Kidney epithelial cell (primary cell): ENCODE data around the gene TIPRL. TPM values are rescaled to one million over a fixed set of nuclear protein-coding genes. Genes with fewer than 3 reads are reported as not detected.

Source experiments
- DNase-seq: peaks from one replicate; pipeline ENCODE4 v3.0.0-alpha.2; 2010; ENCODE audit warnings: low read depth
- H3K27me3 ChIP-seq: 2 replicates; pipeline ENCODE4 v1.6.0; 2011; ENCODE audit warnings: low read length; ENCODE audit not compliant: control insufficient read depth, insufficient read depth
- H3K36me3 ChIP-seq: 2 replicates; pipeline ENCODE4 v1.5.1; 2011; ENCODE audit warnings: low read length; ENCODE audit not compliant: control insufficient read depth, insufficient read depth
- H3K4me3 ChIP-seq: 2 replicates; pipeline ENCODE4 v1.5.1; 2011; ENCODE audit warnings: low read depth, mild to moderate bottlenecking, control low read depth, low read length
- total RNA-seq: library from RNA; depleted of rRNA; stranded (reverse); fragments of >200 nt; gene quantifications from 2 replicates; pipeline ENCODE4 v1.2.3, GENCODE V29; 2015
- TF ChIP-seq, protein P1 (sequence below): IDR thresholded peaks from 2 replicates; pipeline ENCODE4 v1.5.1; 2011; ENCODE audit warnings: mild to moderate bottlenecking, moderate library complexity, low read length, control low read depth, inconsistent platforms; ENCODE audit not compliant: insufficient read depth, poor library complexity, severe bottlenecking

The TIPRL gene
- total RNA-seq, 1 donor from 2014 or later: 49.0 TPM

- TF ChIP-seq, protein P1, sequence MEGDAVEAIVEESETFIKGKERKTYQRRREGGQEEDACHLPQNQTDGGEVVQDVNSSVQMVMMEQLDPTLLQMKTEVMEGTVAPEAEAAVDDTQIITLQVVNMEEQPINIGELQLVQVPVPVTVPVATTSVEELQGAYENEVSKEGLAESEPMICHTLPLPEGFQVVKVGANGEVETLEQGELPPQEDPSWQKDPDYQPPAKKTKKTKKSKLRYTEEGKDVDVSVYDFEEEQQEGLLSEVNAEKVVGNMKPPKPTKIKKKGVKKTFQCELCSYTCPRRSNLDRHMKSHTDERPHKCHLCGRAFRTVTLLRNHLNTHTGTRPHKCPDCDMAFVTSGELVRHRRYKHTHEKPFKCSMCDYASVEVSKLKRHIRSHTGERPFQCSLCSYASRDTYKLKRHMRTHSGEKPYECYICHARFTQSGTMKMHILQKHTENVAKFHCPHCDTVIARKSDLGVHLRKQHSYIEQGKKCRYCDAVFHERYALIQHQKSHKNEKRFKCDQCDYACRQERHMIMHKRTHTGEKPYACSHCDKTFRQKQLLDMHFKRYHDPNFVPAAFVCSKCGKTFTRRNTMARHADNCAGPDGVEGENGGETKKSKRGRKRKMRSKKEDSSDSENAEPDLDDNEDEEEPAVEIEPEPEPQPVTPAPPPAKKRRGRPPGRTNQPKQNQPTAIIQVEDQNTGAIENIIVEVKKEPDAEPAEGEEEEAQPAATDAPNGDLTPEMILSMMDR: no peak
- Histone ChIP-seq H3K36me3 (no peaks in the 10 kb centered on the region), H3K27me3 (no peaks in the 10 kb centered on the region), H3K4me3 (no peak overlapping the region)
- DNase-seq: no peak
Observed at GRCh38 chr1:168159979-168160378, 18.8 kb upstream of the TIPRL start.

GRCh38 chr1:168161459-168161858, 17.3 kb upstream of the TIPRL start:
- no peak for DNase-seq
- Histone ChIP-seq H3K4me3 (no peak overlapping the region), H3K27me3 (no peaks in the 10 kb centered on the region), H3K36me3 (no peaks in the 10 kb centered on the region)
- TF ChIP-seq, protein P1: no peak

- Histone ChIP-seq H3K4me3 (no peak overlapping the region), H3K27me3 (no peaks in the 10 kb centered on the region), H3K36me3 (no peaks in the 10 kb centered on the region)
- no peak for DNase-seq
- TF ChIP-seq, protein P1: no peak
Observed at GRCh38 chr1:168163670-168164069, 15.1 kb upstream of the TIPRL start.

- TF ChIP-seq, protein P1: no peak
Observed at GRCh38 chr1:168164771-168165170, 14.0 kb upstream of the TIPRL start.

GRCh38 chr1:168167806-168168205, 11.0 kb upstream of the TIPRL start:
- TF ChIP-seq, protein P1: no peak
- Histone ChIP-seq H3K4me3 (no peak overlapping the region), H3K36me3 (no peaks in the 10 kb centered on the region), H3K27me3 (no peaks in the 10 kb centered on the region)
- no peak for DNase-seq

More at GRCh38 chr1:168164771-168165170, 14.0 kb upstream of the TIPRL start:
- Histone ChIP-seq H3K27me3 (no peaks in the 10 kb centered on the region), H3K36me3 (no peaks in the 10 kb centered on the region), H3K4me3 (no peak overlapping the region)
- no peak for DNase-seq
